NCI-H2107 treated with DMSO at 0.1 percent for 48 hours (cell line): Measurements from ENCODE around the gene UBP1.
A peak's percentile ranks its signal among the peaks of the same experiment; 100 is the strongest.
"Not testable (repeated sequence)": the region's sequence is repeated elsewhere in the genome, so short reads cannot be mapped to it uniquely, and the experiment has no call there.

Source experiments
- DNase-seq: peaks from one replicate; lab custom pipeline; 2025; ENCODE audit not compliant: unreplicated experiment; lab: John Stamatoyannopoulos, UW

Gene UBP1, protein sequence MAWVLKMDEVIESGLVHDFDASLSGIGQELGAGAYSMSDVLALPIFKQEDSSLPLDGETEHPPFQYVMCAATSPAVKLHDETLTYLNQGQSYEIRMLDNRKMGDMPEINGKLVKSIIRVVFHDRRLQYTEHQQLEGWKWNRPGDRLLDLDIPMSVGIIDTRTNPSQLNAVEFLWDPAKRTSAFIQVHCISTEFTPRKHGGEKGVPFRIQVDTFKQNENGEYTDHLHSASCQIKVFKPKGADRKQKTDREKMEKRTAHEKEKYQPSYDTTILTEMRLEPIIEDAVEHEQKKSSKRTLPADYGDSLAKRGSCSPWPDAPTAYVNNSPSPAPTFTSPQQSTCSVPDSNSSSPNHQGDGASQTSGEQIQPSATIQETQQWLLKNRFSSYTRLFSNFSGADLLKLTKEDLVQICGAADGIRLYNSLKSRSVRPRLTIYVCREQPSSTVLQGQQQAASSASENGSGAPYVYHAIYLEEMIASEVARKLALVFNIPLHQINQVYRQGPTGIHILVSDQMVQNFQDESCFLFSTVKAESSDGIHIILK

DNA sequence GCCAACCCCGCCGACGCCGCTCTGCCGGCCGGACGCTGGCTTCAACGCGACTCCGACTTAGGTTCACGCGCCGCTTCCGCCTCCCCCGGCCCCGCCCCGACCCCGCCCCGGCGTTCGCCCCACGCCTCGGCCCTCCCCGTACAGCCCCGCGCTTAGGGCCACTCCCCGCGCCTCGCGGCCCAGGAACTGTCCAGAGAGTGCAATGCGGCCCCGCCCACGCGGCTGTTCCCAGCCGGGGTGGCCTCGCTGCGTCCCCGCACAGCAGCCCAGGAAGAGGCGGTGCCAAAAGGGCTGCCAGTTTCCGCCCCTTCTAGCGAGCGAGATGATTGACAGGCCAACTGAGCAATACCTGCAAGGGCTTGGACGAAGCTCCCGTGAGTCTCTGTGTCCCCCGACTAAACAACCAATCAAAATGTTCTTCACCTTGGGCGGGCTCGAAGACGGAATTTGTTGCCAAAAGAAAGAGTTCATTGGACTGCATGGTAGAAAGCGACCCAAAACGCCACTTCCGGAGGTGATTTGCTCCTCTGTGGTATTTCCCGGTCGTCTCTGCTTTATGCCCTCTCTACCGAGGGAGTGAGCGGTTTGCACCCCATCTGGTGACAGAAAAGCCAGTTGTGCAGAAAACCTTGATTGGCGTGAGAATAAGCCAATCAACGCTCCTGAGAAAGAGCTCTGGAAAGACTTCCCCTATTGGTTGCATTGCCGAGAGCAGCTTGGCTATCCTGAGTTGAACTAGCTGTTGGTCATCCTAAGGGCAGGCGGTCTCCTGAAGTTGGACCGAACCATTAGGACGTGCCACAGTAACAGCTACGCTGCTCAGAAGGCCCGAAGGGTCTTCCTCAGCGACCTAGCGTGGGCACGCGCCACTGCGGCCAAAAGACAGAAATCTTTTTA is at the start of gene UBP1:
UBP1 (minus strand) TSS at position 78 of the 897 bp plus-strand sequence. CDS start 557 bp downstream, outside the sequence.
- peak; percentile 94 for DNase-seq

DNA sequence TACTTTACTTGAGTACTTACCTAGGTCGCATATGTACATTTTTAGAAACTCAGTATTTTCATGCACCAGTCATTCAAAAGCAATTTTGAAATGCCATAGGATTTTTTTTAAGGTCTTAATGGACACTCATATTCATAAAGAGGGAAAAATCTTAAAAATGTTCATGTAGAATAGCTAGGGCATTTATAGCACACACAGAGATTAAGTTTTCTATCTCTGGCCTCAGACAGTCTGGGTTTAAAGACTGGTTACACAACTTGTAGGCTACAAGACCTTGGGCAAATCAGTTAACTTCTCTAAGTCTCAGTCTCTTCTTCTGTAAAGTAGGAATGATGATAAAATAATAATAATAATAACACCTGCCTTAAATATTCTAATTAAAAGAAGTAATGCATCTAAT is 48.5 kb upstream of the UBP1 start:
- DNase-seq, result no peak

DNA sequence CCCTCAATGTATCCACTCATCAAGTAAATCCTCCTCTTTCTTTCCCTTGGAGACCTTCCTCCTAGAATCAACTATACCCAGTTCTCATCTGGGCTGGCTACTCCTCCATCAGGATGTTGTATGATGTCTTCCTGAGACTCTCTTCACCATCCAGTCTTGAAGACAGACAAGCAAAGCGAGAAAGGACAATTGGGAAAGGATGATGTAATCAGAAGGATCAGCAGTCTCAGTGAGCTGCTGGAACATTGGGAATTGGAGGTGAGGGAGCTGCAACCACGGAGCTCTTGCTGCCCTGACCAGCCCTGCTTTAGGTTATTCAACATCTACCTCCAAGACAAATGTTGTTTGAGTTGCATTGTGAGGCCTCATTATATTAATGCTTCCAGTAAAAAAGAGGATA is 48.0 kb upstream of the UBP1 start:
- no peak for DNase-seq

DNA sequence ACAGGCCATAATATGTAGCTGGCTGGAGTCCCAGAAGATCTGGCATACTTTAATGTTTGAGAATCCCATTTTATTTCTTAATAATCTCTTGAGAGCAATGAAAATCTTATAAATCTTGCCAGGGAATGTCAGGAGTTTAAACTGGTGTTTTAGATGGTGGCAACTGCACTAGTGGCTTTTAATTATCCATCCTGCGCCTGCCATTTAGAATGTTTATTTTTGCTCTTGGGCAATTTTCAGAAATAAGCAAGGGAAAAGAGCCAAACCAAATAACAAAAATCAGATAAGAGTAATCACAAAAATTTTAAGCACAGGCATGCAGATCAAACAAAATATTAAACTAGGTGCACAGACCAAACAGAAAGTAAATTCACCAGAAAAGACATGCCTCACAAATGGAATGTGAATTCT is 41.9 kb upstream of the UBP1 start:
- no peak for DNase-seq

DNA sequence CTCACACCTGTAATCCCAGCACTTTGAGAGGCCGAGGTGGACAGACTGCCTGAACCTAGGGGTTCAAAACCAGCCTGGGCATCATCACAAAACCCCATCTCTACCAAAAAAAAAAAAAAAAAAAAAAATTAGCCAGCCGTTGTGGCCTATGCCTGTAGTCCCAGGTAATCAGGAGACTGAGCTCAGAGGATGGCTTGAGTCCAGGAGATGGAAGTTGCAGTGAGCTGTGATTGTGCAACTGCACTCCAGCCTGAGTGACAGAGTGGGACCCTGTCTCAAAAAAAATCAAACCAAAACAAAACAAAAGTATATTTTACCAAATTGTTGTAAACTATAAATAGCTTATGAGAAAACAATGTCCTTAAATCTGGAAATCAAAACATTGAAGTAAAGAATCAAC is 34.7 kb upstream of the UBP1 start:
- DNase-seq, result no peak

DNA sequence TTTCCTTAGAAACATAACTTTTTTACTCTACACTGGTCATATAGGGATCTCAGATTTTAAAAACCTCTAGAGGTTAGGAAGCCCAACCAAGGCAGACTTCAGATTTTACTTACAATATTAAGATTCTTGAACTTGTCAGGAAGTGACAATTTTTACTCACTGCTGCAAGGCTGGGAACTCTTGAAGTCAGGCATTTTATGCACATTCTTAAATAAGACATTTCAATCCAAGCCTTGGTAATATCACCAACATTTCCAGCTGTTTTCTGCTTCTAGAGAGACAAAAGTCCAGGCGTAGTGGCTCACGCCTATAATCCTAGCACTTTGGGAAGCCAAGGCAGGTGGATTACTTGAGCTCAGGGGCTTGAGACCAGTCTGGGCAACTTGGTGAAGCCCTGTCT is 33.6 kb upstream of the UBP1 start:
- DNase-seq, result no peak

DNA sequence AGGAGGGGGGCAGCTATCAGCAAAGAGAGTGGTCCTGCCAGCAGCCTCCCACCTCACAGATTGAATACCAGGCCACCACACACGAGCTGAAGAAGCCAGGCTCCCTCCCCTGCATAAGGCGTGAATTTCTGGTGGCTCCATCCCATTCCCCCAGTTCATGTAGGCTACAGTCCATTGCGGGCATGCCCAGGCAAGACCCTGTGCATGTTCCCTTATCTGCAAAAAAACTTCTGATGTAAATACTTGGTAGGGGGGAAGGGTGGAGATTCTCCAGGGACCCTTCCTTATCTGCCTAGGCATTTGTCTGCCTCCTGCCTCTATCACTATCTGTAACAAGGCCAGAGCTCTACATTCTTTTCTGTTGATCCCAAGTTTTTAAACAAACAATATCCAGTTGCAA is 27.6 kb upstream of the UBP1 start:
- no peak for DNase-seq

DNA sequence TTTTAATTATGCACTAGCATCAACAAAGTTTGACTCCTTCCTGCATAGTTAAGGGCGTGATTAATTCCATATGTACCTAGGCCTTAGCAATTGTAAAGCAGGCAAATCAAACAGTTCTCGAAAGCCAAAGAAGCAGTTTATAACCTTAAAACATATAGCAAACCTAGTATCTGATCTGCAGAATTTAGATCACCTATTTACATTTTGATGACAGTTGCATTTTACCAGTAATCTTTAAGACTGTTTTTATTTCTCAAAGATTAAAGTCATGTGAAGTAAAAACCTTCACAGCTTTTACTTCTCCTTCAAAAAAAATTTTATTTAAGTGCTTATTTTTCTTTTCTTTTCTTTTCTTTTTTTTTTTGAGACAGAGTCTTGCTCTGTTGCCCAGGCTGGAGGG is 20.9 kb upstream of the UBP1 start:
- DNase-seq, result no peak

DNA sequence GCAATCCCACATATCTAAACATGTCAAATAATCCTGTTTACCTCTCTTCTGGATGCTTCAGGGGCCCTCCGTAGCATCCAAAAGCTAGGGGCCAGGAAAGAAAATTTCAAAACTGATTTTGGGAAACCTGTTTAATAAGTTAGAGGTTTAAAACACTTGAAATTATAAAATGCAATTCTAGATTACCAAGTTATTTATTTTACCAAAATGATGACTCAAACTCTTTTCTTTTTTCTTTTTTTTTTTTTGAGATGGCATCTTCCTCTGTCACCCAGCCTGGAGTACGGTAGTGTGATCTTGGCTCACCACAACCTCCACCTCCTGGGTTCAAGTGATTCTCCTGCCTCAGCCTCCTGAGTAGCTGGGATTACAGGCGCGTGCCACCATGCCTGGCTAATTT is 19.4 kb upstream of the UBP1 start:
- DNase-seq, result not testable (repeated sequence)

DNA sequence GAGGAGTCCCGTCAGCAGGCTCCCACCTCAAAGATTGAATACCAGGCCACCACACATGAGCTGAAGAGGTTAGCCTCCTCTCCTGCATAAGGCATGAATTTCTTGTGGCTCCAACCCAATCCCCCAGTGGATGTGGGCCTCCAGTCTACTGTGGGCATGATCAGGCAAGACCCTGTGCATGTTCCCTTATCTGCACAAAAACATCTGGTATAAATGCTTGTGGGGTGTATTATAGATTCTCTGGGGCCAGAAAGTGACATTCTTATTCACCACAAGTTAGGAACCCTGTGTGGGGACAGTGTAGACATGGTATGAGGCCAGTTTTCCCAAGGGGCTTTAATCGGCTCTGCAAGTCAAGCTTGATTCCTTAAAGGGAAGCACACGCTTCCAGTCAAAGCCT is 18.2 kb upstream of the UBP1 start:
- no peak for DNase-seq

DNA sequence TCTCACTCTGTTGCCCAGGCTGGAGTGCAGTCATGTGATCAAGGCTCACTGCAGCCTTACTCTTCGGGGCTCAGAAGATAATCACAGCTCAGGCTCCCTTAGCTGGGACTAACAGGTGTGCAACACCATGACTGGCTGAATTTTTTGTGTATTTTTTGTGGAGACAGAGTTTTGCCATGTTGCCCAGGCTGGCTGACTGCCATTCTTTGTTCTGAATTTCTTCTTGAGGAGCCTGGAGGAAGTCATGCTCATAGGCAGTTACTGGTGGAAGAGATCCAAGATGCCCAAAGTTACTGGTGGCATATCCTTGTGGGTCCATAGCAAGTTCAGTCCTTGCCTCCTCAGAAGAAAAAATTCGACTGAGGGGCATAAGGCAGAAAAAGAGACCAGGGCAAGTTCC is 16.6 kb upstream of the UBP1 start:
- DNase-seq, result no peak

DNA sequence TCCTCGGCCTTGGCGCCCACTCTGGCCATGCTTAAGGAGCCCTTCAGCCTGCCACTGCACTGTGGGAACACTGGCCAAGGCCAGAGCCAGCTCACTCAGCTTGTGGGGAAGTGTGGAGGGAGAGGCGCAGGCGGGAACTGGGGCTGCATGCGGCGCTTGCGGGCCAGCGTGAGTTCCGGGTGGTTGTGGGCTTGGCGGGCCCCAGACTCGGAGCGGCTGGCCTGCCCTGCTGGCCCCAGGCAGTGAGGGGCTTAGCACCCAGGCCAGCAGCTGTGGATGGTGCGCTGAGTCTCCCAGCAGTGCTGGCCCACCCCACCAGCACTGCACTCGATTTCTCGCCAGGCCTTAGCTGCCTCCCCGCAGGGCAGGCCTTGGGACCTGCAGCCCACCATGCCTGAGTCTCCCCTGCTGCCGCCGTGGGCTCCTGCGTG is 13.1 kb upstream of the UBP1 start:
- DNase-seq, result no peak

DNA sequence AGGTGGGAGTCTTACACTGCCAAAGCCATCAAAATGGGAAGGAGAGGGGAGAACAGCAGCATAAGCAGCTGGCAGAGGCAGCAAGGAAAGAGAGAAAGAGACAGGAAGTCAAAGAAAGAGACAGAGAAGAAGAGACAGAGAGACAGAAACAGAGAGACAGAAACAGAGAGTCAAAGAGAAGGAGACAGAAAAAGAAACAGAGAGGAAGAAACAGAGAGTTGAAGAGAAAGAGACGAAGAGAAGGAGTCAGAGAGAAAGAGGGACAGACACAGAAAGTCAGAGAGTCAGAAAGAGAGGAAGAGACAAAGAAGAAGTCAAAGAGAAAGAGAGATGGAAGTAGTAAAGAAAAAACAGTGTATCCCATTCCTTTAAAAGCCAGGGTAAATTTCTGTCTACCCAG is 11.8 kb upstream of the UBP1 start:
- not testable (repeated sequence) for DNase-seq

DNA sequence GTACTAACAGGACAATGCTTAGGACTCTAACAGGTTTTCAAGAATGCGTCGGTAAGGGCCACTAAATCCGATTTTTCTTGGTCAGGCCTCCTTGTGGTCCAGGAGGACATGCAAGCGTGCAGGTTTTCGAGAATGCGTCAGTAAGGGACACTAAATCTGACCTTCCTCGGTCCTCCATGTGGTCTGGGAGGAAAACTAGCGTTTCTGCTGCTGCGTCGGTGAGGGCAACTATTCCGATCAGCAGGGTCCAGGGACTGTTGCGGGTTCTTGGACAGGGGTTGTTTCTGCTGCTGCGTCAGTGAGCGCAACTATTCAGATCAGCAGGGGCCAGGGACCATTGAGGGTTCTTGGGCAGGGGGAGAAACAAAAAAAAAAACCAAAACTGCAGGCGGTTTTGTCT is 7.8 kb upstream of the UBP1 start:
- DNase-seq, result no peak

DNA sequence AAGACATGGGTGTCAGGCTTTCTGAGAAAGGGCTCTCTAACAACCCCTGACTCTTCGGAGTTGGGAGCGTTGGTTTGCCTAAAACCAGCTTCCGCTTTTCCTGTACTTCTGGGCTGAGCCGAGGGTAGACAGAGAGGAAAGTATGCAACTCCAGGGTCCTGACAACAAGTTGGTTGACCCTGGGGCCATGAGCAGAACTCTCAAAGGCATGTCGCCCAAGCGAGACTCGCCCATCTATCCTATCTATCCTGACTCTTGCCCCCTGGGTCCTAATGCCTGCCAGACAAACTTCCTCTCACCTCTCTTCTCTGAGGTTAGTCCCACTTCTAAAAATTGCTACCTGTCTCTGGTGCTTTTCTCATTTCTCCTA is 7.0 kb upstream of the UBP1 start:
- not testable (repeated sequence) for DNase-seq

DNA sequence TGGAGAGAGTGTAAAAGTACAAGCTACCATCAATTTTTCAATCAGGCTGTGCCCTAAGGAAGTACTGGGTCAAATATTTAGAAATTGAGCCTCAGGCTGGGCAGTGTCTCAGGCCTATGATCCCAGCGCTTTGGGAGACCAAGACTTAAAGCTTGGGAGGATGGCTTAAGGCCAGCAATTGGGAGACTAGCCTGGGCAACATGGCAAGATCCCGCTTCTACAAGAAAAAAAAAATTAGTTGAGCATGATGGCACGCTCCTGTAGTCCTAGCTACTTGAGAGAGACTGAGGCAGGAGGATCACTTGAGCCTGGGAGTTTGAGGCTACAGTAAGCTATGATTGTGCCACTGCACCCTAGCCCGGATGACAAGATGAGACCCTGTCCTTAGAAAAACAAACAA is 2.0 kb upstream of the UBP1 start:
- DNase-seq, result no peak

DNA sequence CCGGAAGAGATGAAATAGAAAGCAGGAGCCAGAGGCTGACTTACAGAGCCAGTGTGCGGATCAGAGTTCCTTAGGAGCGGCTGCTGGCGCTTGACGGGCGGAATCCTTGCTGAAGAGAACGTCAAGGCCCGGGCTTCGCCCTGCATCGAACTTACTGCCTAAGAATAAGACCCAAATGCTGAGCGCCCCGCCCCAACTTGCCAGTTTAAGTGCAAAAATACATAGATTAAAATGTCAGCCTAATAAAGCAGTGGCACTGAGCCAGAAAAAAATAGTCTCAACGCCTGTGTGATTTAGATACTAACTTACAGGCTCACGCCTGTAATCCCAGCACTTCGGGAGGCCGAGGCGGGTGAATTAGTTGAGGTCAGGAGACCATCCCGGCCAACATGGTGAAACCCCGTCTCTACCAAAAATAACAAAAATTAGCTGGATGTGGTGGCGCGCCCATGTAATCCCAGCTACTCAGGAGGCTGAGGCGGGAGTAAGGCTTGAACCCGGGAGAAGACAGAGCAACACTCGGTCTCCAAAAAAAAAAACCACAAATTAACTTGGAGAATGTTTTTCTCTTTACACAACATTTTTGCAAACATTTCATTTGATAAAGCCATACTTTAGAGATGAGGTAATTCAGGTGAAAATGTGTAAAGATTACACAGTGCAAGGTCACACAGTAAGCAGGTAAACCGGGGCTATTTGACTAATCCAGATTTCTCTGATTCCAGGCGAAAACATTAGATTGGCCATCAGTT is 1.2 kb upstream of the UBP1 start:
- no peak for DNase-seq

DNA sequence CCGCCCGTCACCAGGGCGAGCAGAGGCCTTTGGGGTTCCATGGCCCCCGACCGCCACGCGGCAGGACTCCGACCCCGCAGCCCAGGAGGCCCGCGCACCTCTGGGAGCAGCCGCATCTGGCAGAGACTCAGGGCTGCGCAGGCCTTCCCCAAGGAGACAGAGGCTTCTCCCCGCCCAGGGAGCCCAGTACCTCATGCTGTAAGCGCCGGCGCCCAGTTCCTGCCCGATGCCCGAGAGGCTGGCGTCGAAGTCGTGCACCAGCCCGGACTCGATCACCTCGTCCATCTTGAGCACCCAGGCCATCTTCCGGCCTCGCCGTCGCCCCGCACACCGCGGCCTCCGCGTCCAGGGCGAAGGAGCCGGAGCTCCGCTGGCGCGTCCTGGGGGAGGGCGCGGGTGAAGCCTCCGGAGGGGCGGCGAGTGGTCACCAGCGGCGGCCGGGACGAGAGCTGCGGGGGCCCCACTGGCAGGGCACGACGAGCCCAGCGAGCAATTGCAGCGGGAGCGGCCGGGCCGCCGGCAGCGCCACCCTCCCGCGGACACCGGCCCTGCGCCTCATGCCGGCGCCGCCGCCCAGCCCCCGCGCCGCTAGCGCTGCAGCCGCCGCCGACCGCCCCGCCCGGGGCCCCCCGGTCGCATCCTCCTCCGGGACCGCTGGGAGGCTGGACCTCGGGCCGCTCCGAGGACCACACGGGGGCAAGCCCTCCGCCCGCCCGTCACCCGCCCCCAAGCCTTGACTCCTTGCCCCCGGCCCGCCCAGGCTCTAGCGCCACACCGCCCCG is 468 bp downstream of the UBP1 start:
- no peak for DNase-seq

DNA sequence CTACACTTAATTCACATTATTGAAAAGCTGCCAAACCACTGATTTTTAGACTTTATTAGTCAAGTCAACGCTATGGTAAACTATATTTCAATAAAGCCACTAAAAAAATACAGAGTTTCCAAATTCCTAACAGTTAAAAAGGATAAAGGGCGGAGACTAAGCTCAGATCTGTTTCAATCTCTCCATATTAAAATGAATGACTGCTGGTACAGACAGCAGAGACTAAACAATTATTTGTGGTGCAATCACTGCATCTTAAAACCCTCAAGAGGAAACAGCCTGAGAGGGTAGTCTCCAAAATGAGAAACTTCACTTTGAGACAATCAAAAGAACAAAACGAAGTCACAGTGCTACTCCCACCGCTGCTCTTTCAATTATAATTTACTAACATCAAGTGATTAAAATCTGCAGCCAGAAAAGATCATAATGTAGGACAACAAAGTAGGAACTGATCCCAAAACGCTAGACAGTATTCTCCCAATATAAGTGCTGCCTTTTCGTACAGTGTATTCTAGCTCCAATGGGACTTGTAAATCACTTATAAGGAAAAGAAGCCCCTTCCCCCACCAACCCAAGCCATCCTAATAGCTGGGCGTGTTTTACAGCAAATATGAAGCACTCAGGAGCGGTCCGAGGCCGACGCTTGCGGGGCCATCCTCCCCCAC is 1.2 kb downstream of the UBP1 start:
- DNase-seq, result no peak

DNA sequence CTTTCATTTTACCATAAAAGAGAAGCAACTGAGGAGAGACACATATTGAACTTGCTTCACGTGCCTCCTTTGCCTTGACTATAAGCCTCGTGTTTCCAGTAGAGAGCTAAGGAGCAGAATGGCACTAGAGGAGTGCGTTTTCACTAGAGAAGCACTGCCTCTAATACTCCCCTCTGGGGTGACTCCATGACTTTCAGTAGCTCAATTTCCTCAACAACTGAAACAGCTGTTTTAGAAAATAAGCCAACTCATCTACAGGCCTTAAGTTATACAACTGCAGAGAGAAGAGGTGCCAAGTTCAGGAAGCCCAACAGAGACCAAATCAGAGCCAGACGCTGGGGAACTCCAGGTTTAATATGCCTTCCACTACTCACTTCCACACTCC is 1.9 kb downstream of the UBP1 start:
- DNase-seq, result no peak
